Progenitor cell of endocrine pancreas (in vitro differentiated cells): Measurements from ENCODE around the gene CEACAM21. TPM values are rescaled to one million over a fixed set of nuclear protein-coding genes. Genes with fewer than 3 reads are reported as not detected.

ENCODE experiments used
- DNase-seq: peaks from one replicate; pipeline ENCODE4 v3.0.0; 2021; ENCODE audit warnings: low spot score; ENCODE audit not compliant: unreplicated experiment
- H3K27ac Mint-ChIP-seq: 2 replicates; pipeline ENCODE4 v1.8.0; 2021; ENCODE audit warnings: mild to moderate bottlenecking, moderate library complexity, mixed read lengths
- H3K27me3 Mint-ChIP-seq: 2 replicates; pipeline ENCODE4 v1.8.0; 2021; ENCODE audit warnings: mixed read lengths
- H3K36me3 Mint-ChIP-seq: 2 replicates; pipeline ENCODE4 v1.8.0; 2022; ENCODE audit warnings: mixed read lengths; ENCODE audit not compliant: insufficient read depth
- H3K4me1 Mint-ChIP-seq: 2 replicates; pipeline ENCODE4 v1.8.0; 2021; ENCODE audit warnings: low read depth, mixed read lengths
- H3K4me3 Mint-ChIP-seq: 2 replicates; pipeline ENCODE4 v1.8.0; 2021; ENCODE audit warnings: low read depth, mild to moderate bottlenecking, moderate library complexity, mixed read lengths
- H3K9me3 Mint-ChIP-seq: 2 replicates; pipeline ENCODE4 v1.8.0; 2021; ENCODE audit warnings: low read depth, mixed read lengths
- CTCF ChIP-seq: fragments of 200-600 bp; sonication (generic); IDR thresholded peaks from one replicate; pipeline ENCODE4 v1.5.0; 2021; ENCODE audit warnings: antibody characterized with exemption, mild to moderate bottlenecking; ENCODE audit not compliant: unreplicated experiment
- total RNA-seq: library from RNA; stranded (reverse); gene quantifications from 2 replicates; pipeline ENCODE4 v1.2.1, GENCODE V29; 2021

The CEACAM21 gene
- total RNA-seq, 1 donor from 2014 or later = not detected

GRCh38 chr19:41530761-41531301 lies 45.1 kb upstream of the CEACAM21 start:
- Mint-ChIP-seq H3K4me1 (no peaks in the 10 kb centered on the region), H3K27me3 (peaks cover 11% of the 10 kb centered on the region), H3K27ac (no peak overlapping the region), H3K4me3 (no peak overlapping the region), H3K36me3 (no peaks in the 10 kb centered on the region), H3K9me3 (peaks cover 37% of the 10 kb centered on the region)
- no peak for DNase-seq
- no peak for TF ChIP-seq CTCF

DNA sequence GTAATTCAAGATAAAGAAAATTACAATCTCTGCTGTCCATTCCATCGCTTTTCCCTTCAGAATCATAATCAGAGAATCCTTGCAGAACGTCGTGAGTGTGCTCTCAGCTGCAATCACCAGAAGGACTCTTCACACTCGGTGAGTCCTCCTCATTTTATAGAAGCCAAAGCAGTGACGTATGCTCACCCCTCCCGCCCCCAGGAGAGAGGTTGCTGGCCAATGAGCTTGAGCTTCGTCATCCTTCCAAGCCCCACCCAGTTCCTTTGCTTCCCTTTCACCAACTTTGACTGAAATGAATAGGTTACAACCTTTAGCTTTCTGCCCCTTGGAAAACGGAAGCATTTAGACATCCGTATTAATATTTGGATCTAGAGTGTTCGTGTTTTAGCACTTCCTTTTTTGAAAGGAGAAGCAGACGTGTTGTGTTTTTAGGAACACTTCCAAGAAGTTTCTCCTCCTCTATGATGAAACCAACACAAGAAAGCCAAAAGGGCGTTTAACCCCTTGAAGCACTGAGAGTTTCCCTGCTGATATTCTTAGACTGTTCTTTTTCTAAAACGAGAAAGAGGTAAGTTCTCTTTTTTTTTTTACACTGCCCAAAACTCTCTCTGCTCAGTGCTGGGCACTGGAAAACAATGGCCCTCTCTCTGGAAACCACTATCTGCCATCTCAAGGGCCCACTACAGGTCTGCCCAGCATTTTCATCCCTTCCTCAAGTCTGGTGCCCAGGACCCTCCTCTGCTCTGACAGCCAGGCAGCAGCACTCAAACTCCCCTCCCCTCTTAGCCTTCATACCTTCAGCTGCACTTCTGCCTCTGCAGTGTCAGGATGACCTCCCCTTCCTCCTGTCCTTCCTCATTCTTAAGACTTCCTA lies 44.3 kb upstream of the CEACAM21 start:
- Mint-ChIP-seq H3K36me3 (no peaks in the 10 kb centered on the region), H3K27ac (peak overlapping the region; percentile 20), H3K27me3 (peaks cover 7% of the 10 kb centered on the region), H3K9me3 (peaks cover 34% of the 10 kb centered on the region), H3K4me3 (no peak overlapping the region), H3K4me1 (no peaks in the 10 kb centered on the region)
- DNase-seq = no peak
- TF ChIP-seq CTCF = no peak

GRCh38 chr19:41532526-41532925 lies 43.4 kb upstream of the CEACAM21 start:
- TF ChIP-seq CTCF = no peak
- no peak overlapping the region for H3K4me3 Mint-ChIP-seq
- H3K9me3 Mint-ChIP-seq = peaks cover 30% of the 10 kb centered on the region
- DNase-seq = no peak
- H3K27me3 Mint-ChIP-seq = peaks cover 4% of the 10 kb centered on the region
- no peaks in the 10 kb centered on the region for H3K4me1 Mint-ChIP-seq
- no peaks in the 10 kb centered on the region for H3K36me3 Mint-ChIP-seq
- H3K27ac Mint-ChIP-seq = no peak overlapping the region

GRCh38 chr19:41533671-41534215 lies 42.2 kb upstream of the CEACAM21 start:
- Mint-ChIP-seq H3K9me3 (peaks cover 30% of the 10 kb centered on the region), H3K27me3 (peaks cover 4% of the 10 kb centered on the region), H3K27ac (no peak overlapping the region), H3K36me3 (no peaks in the 10 kb centered on the region), H3K4me1 (no peaks in the 10 kb centered on the region), H3K4me3 (no peak overlapping the region)
- DNase-seq = no peak
- no peak for TF ChIP-seq CTCF

GRCh38 chr19:41535029-41535622 lies 40.8 kb upstream of the CEACAM21 start:
- H3K4me3 Mint-ChIP-seq = no peak overlapping the region
- no peak for DNase-seq
- no peaks in the 10 kb centered on the region for H3K4me1 Mint-ChIP-seq
- no peak overlapping the region for H3K27ac Mint-ChIP-seq
- no peak for TF ChIP-seq CTCF
- no peaks in the 10 kb centered on the region for H3K36me3 Mint-ChIP-seq
- peaks cover 6% of the 10 kb centered on the region for H3K27me3 Mint-ChIP-seq
- H3K9me3 Mint-ChIP-seq = peaks cover 26% of the 10 kb centered on the region
